Small intestine (tissue), 7 donors: Measurements from ENCODE around the gene CNR2. TPM values are rescaled to one million over a fixed set of nuclear protein-coding genes. Genes with fewer than 3 reads are reported as not detected.

Experiments
- DNase-seq, 2 donors: peaks; one replicate each; pipeline versions ENCODE4 v3.0.0 to v3.0.0-alpha.2; 2013
- FAIRE-seq: peaks from 2 replicates; lab custom pipeline; 2012; peaks lifted over from hg19 to GRCh38; lab: Jason Lieb, UNC
- H3K27ac ChIP-seq, 3 donors: one replicate each; pipeline ENCODE4 v1.5.1; 2013; ENCODE audit warnings: low read length in 2 of 3, mild to moderate bottlenecking in 2 of 3, control low read depth in 1 of 3, inconsistent platforms in 1 of 3, low read depth in 1 of 3, moderate library complexity in 1 of 3
- H3K27me3 ChIP-seq, 3 donors: one replicate each; pipeline ENCODE4 v1.6.1; 2013; ENCODE audit warnings: low read length in 3 of 3, inconsistent platforms in 1 of 3; ENCODE audit not compliant: control insufficient read depth in 3 of 3, insufficient read depth in 3 of 3
- H3K36me3 ChIP-seq, 3 donors: one replicate each; pipeline ENCODE4 v1.6.1; 2013; ENCODE audit warnings: low read length in 3 of 3, inconsistent platforms in 1 of 3, low read depth in 1 of 3, mild to moderate bottlenecking in 1 of 3, moderate library complexity in 1 of 3; ENCODE audit not compliant: control insufficient read depth in 3 of 3, insufficient read depth in 2 of 3
- H3K4me1 ChIP-seq, 3 donors: one replicate each; pipeline ENCODE4 v1.6.1; 2013; ENCODE audit warnings: low read length in 2 of 3, inconsistent platforms in 1 of 3, low read depth in 1 of 3, mild to moderate bottlenecking in 1 of 3, moderate library complexity in 1 of 3; ENCODE audit not compliant: control insufficient read depth in 3 of 3, insufficient read depth in 2 of 3
- H3K4me3 ChIP-seq, 3 donors: one replicate each; pipeline ENCODE4 v1.5.1; 2013; ENCODE audit warnings: low read length in 3 of 3, control low read depth in 1 of 3, inconsistent platforms in 1 of 3, low read depth in 1 of 3, mild to moderate bottlenecking in 1 of 3, moderate library complexity in 1 of 3
- H3K9me3 ChIP-seq, 2 donors: one replicate each; pipeline ENCODE4 v1.6.1; 2013; ENCODE audit warnings: low read depth in 1 of 2, low read length in 1 of 2; ENCODE audit not compliant: control insufficient read depth in 2 of 2, insufficient read depth in 1 of 2
- WGBS, 3 donors: extraction: QIAGEN DNeasy Blood & Tissue Kit; methylation state at CpG; one replicate each; pipeline ENCODE4 v1.1.7; 2013; 5-methylcytosine and 5-hydroxymethylcytosine counted together
- polyA plus RNA-seq, 4 donors: library from polyadenylated mRNA; stranded (reverse) in 3 of 4; unstranded in 1 of 4; fragments of 200-250 nt in 3 of 4; fragments of 120-200 nt in 1 of 4; gene quantifications; one replicate each; pipeline versions ENCODE4 v1.2.1 to v1.2.3, GENCODE V29; 2013
- donor health status: healthy with polysubstance abuse.
- donor health status: control.
- donor health status: control.
- donor health status: Bipolar disorder and iron deficiency.
- donor health status: healthy.

CNR2 gene
- polyA plus RNA-seq, 4 donors = 0.10 to 0.15 TPM; not detected in 2

DNA sequence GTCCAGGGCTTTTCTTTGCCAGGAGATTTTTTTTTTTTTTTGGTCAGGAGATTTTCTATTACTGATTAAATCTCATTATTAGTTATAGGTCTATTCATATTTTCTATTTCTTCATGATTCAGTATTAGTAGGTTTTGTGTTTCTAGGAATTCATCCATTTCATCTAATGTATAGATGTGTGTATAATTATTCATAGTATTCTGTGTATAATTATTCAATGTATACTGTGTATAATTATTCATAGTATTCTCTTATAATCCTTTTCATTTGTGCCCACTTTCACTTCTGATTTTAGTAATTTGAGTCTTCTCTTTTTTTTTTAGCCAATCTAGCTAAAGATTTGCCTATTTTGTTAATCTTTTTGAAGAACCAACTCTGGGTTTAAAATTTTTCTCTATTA lies 34.2 kb upstream of the CNR2 start:
- H3K4me3 ChIP-seq = no peak overlapping the region
- H3K27me3 ChIP-seq = no peaks in the 10 kb centered on the region
- FAIRE-seq (no peak), DNase-seq (no peak)
- no peak overlapping the region for H3K27ac ChIP-seq
- no peaks in the 10 kb centered on the region for H3K4me1 ChIP-seq
- no peaks in the 10 kb centered on the region for H3K9me3 ChIP-seq
- no peaks in the 10 kb centered on the region for H3K36me3 ChIP-seq

DNA sequence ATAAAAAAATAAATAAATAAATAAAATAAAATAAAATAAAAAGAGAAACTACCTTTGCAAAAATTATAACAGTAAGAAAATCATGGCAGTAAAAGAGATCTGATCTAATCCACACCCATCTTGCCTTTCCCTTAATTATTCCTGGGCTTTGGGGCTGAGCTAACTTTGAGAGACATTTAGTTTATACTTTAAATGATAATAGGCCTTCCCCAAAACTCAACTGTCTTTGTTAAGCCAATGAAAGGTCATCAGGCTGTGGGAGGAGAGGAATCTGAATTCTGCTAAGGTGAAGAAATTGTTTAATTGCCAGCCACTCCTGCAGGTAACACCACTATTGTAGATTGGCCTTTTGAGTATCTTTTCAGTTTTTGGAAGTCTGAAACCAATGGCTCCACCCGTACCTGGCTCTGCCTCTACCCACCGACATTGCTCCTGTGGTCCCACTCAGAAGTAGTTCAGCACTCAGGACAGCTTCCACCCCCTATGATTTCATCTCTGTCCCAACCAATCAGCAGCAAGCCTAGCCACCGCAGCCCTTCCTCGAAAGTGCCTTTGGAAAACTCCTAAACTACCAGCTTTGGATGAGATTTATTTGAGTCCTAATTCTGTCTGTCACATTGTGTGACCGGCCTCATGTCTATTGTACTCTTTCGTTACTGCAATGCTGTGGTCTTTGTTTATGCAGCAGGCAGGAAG lies 23.5 kb upstream of the CNR2 start:
- H3K27ac ChIP-seq = no peak overlapping the region
- no peak for FAIRE-seq

DNA sequence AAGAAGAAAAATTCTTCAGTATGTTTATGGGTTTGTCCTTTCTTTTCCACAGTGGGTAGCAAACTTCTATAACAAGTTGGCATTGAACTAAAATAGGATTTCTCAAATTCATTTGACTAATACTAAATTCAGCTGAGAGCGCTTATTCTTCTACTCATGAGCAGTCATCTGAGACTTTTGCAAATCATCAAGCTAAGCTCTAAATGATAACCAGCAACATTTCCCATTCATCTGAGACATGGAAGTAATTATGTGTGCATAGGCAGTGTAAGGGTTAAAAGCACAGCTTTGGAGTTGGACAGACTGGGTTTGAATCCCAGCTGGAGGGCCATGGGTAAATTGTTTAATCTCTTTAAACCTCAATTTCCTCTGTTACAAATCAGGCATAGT lies 18.3 kb upstream of the CNR2 start:
- Histone ChIP-seq H3K36me3 (no peaks in the 10 kb centered on the region), H3K27ac (no peak overlapping the region), H3K9me3 (no peaks in the 10 kb centered on the region), H3K4me1 (no peaks in the 10 kb centered on the region), H3K4me3 (no peak overlapping the region), H3K27me3 (no peaks in the 10 kb centered on the region)
- DNase-seq (no peak), FAIRE-seq (no peak)
- 90 to 97% (median 95%) methylated on average over 1 of the region's 1 CpG for WGBS, 3 donors

More for the DNA sequence above, 23.5 kb upstream of the CNR2 start:
- Histone ChIP-seq H3K36me3 (no peaks in the 10 kb centered on the region), H3K4me1 (no peaks in the 10 kb centered on the region), H3K9me3 (no peaks in the 10 kb centered on the region), H3K27me3 (peaks cover 0 to 2% (median 0%) of the 10 kb centered on the region in 3 donors), H3K4me3 (no peak overlapping the region)
- DNase-seq = no peak
- 62 to 91% (median 82%) methylated on average over 6 of the region's 6 CpGs for WGBS, 3 donors

DNA sequence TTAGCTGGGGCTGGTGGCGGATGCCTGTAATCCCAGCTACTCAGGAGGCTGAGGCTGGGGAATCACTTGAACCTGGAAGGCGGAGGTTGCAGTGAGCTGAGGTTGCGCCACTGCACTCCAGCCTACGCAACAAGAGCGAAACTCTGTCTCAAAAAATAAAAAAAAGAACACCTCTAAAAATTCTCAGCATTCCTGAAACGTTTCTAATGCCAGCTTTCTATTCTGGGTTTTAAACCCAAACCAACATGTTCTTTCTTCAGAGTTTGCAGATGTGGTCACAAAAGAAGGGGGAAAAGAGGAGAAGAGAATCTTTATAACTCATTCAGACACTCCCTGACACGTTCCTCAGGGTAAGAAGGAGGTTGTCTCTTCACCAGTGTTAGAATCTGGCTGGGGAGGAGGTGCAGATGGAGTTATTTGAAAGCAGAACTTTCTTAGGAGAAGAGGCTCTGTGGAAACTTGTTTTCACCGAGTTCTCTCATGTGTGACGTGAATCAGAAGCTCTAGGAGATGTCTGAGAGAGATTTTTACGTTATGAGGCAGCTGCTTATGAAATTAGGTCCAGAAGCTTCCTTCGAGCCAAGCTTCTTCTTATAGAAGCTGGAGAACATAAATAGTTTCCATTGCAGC lies 17.8 kb upstream of the CNR2 start:
- Histone ChIP-seq H3K36me3 (no peaks in the 10 kb centered on the region), H3K9me3 (no peaks in the 10 kb centered on the region), H3K4me3 (no peak overlapping the region), H3K27me3 (no peaks in the 10 kb centered on the region), H3K27ac (peak overlapping the region in 1 of 3 donors; percentile 32), H3K4me1 (no peaks in the 10 kb centered on the region)
- FAIRE-seq (no peak), DNase-seq (no peak)
- WGBS, 3 donors = 64 to 79% (median 75%) methylated on average over 11 of the region's 11 CpGs

DNA sequence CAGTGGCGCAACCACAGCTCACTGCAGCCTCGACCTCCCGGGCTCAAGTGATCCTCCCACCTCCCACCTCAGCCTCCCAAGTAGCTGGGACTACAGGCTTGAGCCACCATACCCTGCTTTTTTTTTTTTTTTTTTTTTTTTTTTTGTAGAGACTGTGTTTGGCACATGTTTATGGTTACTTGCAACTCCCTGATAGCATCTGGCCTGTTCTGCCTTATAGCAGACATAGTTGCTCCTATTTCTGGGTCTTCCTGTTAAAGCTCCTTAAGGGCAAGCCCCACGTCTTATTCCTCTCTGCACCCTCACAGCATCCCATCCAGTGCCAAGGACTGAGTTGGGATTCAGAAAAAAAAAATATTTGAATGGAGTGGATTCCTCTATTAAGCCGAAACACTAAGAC lies 17.1 kb upstream of the CNR2 start:
- WGBS, 3 donors = 78 to 85% (median 85%) methylated on average over 5 of the region's 5 CpGs

DNA sequence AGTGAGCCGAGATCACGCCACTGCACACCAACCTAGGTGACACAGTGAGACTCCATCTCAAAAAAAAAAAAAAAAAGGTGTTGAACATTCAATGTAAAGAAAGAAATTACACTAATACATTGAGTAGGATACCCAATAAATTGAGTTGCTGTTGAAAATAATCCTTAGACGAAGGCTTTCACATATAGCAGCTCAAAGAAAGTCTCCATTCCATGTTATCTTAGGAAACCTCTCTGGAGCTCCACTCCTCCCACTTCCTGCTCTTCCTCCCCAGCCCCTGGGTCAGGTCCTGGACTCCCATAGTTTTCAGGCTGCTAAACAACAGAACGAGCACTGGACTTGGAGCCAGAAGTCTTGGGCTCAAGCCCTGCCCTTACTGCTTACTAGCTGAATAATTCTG lies 15.6 kb upstream of the CNR2 start:
- Histone ChIP-seq H3K4me1 (no peaks in the 10 kb centered on the region), H3K27ac (no peak overlapping the region), H3K36me3 (no peaks in the 10 kb centered on the region), H3K4me3 (no peak overlapping the region), H3K27me3 (no peaks in the 10 kb centered on the region), H3K9me3 (no peaks in the 10 kb centered on the region)
- DNase-seq (no peak), FAIRE-seq (no peak)
- WGBS, 3 donors = 83 to 92% (median 91%) methylated on average over 4 of the region's 4 CpGs

More for the DNA sequence above, 17.1 kb upstream of the CNR2 start:
- Histone ChIP-seq H3K27ac (no peak overlapping the region), H3K4me1 (no peaks in the 10 kb centered on the region), H3K4me3 (no peak overlapping the region), H3K36me3 (no peaks in the 10 kb centered on the region), H3K9me3 (no peaks in the 10 kb centered on the region), H3K27me3 (no peaks in the 10 kb centered on the region)
- DNase-seq = no peak
- no peak for FAIRE-seq

DNA sequence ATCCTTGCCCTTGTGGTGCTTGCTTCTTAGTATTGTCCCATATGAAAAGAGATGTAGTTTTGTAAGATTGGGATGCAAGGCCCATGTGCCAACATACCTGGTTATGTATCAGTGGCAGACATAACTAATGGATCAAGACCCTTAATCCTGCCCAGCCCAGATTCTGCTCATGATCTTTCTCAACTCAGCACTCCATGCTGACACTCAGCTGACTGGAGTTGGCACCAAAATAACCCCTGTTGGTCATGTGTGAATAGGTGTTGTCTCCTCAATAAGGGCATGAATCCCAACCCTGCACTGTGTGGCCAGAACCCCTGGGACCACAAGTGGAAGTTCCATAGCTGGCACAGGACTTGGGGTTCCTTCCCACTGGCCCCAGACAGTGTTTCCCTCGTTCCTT lies 13.9 kb upstream of the CNR2 start:
- H3K27ac ChIP-seq = no peak overlapping the region
- DNase-seq (no peak), FAIRE-seq (no peak)
- H3K4me1 ChIP-seq = no peaks in the 10 kb centered on the region
- no peak overlapping the region for H3K4me3 ChIP-seq
- H3K9me3 ChIP-seq = no peaks in the 10 kb centered on the region
- no peaks in the 10 kb centered on the region for H3K36me3 ChIP-seq
- H3K27me3 ChIP-seq = no peaks in the 10 kb centered on the region
- WGBS, 3 donors = 68 to 85% (median 83%) methylated on average over 1 of the region's 1 CpG

DNA sequence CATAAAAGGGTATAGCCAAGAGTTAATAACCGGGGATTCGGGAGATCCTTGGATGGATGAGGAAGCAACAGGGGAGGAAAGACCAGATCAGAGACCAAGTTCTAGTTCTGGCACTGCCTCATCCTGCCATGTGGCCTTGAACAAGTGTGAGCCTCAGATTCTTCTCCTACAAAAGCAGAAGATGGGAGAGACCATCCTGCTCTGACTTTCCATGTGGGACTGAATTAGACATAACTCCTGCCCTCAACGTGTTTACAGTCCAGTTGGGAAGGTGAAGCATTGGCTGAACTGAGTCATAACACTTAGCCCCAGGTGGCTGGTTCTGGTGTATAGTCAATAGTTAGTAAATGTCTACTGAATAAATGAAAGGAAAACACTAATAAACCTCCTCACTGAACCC lies 12.1 kb upstream of the CNR2 start:
- 76 to 90% (median 84%) methylated on average over 3 of the region's 3 CpGs for whole genome bisulfite sequencing, 3 donors
- H3K9me3 ChIP-seq = no peaks in the 10 kb centered on the region
- no peaks in the 10 kb centered on the region for H3K36me3 ChIP-seq
- DNase-seq (no peak), FAIRE-seq (no peak)
- no peak overlapping the region for H3K27ac ChIP-seq
- H3K4me1 ChIP-seq = peaks cover 0 to 5% (median 2%) of the 10 kb centered on the region in 3 donors
- no peak overlapping the region for H3K4me3 ChIP-seq
- H3K27me3 ChIP-seq = no peaks in the 10 kb centered on the region
